Measurements from ENCODE around the gene MED25. TPM values are rescaled to one million over a fixed set of nuclear protein-coding genes. Genes with fewer than 3 reads are reported as not detected.

The MED25 gene
- polyA plus RNA-seq, 3 donors: 13.9 to 52.9 (median 18.5) TPM

DNA sequence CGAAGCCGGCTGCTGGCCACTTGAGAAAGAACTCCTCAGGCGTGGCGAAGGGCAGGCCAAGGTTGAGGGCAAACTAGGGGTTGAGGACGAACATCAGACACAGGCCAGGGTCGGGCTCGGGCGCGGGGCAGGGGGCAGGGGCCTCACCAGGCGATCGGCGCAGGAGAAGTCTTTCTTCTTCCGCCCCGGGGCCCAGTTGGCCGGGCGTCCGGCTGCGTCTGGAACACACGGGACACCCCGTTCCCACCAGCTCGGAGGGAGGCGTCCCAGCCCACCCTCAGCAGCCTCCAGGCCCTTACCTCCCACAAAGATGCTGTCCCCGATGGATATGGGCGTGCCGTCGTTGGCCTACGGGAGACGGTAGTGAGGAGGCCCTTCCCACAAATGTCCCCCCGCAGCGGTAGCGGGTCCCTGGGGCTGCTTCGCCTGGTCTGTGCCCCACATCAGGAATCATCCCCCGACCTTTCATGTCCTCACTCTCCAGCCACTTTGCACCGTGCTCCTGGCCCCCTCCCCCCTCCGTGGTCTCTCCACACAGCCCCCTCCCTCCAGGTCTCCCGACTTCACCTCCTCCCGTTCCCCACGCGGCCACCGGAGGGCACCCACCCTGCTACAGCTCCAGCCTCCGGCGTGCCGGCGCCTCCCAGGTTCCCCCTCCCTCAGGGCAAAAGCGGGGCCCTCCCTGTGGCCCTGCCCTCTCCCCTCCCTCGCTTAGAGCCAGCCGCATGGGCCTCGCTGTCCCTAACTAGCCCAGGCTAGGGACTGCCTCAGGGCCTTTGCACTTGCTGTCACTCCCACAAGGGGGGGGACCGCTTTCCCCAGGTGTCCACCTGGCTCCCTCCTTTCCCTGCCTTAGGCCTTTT lies 44.5 kb downstream of the MED25 start:
- intact Hi-C loops (cut with micrococcal nuclease): no loop called here
- no peak overlapping the region for H3K9ac ChIP-seq (ENCODE audit: insufficient read depth, low read length, poor library complexity, severe bottlenecking)
- no peak overlapping the region for H3K4me3 Mint-ChIP-seq

DNA sequence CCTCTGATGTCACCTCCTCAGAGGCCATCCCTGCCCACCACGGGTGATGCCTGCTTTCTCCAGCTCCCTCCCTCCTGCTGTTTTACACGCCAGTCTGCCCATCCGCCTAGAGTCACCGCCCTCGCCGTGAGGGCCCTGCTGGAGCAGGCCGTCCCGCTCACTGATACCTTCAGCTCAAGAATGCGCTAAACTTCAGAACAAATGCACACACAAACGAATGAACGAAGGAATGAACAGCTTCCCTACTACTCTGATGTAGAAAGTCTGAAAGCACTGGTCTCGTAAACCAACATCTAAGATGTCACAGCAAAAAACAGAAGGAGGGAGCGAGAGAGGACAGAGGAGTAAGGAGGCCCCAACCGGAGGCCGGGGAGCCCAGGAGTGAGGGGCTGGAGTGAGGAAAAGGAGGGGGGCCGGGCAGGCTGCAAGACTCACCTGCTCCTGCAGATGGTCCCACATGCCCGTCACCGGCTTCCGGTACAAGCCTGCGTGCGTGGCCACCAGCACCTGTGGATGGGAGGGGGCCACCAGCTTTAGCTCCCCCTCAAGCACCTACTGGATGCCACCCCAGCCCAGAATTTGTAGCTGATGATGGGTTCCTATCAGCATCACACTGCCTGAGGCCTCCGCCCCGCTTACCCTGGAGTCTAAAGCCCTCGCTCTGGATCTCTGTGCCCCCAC lies 45.3 kb downstream of the MED25 start:
- Mint-ChIP-seq H3K27ac (peak overlapping the region in 3 of 7 donors; percentile 14 to 77 (median 37)), H3K36me3 (peaks cover 40 to 67% of the 10 kb centered on the region in 2 donors), H3K9me3 (no peaks in the 10 kb centered on the region), H3K27me3 (ENCODE audit: low read depth in 3 of 3) (no peaks in the 10 kb centered on the region), H3K4me3 (no peak overlapping the region), H3K4me1 (peaks cover 36% of the 10 kb centered on the region)
- Histone ChIP-seq H3K4me3 (replicated peaks in 1 of 3; ENCODE audit: low read depth in 2 of 3, low read length in 3 of 3) (no peak overlapping the region), H2AFZ (ENCODE audit: insufficient read depth, low read depth, low read length, poor library complexity, severe bottlenecking) (no peak overlapping the region), H3K9ac (ENCODE audit: insufficient read depth, low read length, poor library complexity, severe bottlenecking) (no peak overlapping the region), H3K27ac (ENCODE audit: low read depth in 1 of 2, low read length in 2 of 2) (no peak overlapping the region), H3K79me2 (ENCODE audit: insufficient read depth, low read length) (peaks cover 42% of the 10 kb centered on the region), H3K4me2 (replicated peaks; ENCODE audit: extremely low read depth, low read length, poor library complexity, severe bottlenecking) (no peak overlapping the region), H3K36me3 (replicated peaks in 1 of 2; ENCODE audit: control insufficient read depth in 1 of 2, insufficient read depth in 2 of 2, low read length in 2 of 2) (peaks cover 49 to 58% of the 10 kb centered on the region in 2 donors), H3K9me3 (replicated peaks in 1 of 2; ENCODE audit: control insufficient read depth in 1 of 2, insufficient read depth in 1 of 2, low read length in 2 of 2) (no peaks in the 10 kb centered on the region), H3K4me1 (ENCODE audit: control insufficient read depth in 1 of 2, insufficient read depth in 2 of 2, low read length in 2 of 2) (peaks cover 32 to 36% of the 10 kb centered on the region in 2 donors), H3K27me3 (ENCODE audit: control insufficient read depth in 2 of 2, insufficient read depth in 2 of 2, low read length in 2 of 2) (no peaks in the 10 kb centered on the region), H4K20me1 (ENCODE audit: insufficient read depth, low read length) (peaks cover 65% of the 10 kb centered on the region)
- DNase-seq: no peak
- intact Hi-C loops (cut with micrococcal nuclease): no loop called here
- 97% methylated on average over 19 of the region's 24 CpGs for WGBS (ENCODE audit: insufficient coverage)
- TF ChIP-seq, protein P1, sequence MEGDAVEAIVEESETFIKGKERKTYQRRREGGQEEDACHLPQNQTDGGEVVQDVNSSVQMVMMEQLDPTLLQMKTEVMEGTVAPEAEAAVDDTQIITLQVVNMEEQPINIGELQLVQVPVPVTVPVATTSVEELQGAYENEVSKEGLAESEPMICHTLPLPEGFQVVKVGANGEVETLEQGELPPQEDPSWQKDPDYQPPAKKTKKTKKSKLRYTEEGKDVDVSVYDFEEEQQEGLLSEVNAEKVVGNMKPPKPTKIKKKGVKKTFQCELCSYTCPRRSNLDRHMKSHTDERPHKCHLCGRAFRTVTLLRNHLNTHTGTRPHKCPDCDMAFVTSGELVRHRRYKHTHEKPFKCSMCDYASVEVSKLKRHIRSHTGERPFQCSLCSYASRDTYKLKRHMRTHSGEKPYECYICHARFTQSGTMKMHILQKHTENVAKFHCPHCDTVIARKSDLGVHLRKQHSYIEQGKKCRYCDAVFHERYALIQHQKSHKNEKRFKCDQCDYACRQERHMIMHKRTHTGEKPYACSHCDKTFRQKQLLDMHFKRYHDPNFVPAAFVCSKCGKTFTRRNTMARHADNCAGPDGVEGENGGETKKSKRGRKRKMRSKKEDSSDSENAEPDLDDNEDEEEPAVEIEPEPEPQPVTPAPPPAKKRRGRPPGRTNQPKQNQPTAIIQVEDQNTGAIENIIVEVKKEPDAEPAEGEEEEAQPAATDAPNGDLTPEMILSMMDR (IDR thresholded peaks at IDR 0.05): no peak

More for the DNA sequence above, 44.5 kb downstream of the MED25 start:
- no peaks in the 10 kb centered on the region for H3K27me3 Mint-ChIP-seq (ENCODE audit: low read depth in 3 of 3)
- H3K9me3 Mint-ChIP-seq: no peaks in the 10 kb centered on the region
- H3K36me3 Mint-ChIP-seq: peaks cover 45 to 74% of the 10 kb centered on the region in 2 donors
- DNase-seq: no peak
- no peak overlapping the region for H2AFZ ChIP-seq (ENCODE audit: insufficient read depth, low read depth, low read length, poor library complexity, severe bottlenecking)
- no peaks in the 10 kb centered on the region for H3K9me3 ChIP-seq (replicated peaks in 1 of 2; ENCODE audit: control insufficient read depth in 1 of 2, insufficient read depth in 1 of 2, low read length in 2 of 2)
- peaks cover 42% of the 10 kb centered on the region for H3K79me2 ChIP-seq (ENCODE audit: insufficient read depth, low read length)
- TF ChIP-seq, protein P1 (IDR thresholded peaks at IDR 0.05): peak; percentile 12
- 84% methylated on average over 39 of the region's 49 CpGs for WGBS (ENCODE audit: insufficient coverage)
- peaks cover 24 to 29% of the 10 kb centered on the region in 2 donors for H3K4me1 ChIP-seq (ENCODE audit: control insufficient read depth in 1 of 2, insufficient read depth in 2 of 2, low read length in 2 of 2)
- peaks cover 73% of the 10 kb centered on the region for H4K20me1 ChIP-seq (ENCODE audit: insufficient read depth, low read length)
- no peak overlapping the region for H3K4me2 ChIP-seq (replicated peaks; ENCODE audit: extremely low read depth, low read length, poor library complexity, severe bottlenecking)
- H3K27ac Mint-ChIP-seq: peak overlapping the region in 2 of 7 donors; percentile 37 to 77
- H3K4me3 ChIP-seq (replicated peaks in 1 of 3; ENCODE audit: low read depth in 2 of 3, low read length in 3 of 3): no peak overlapping the region
- H3K27ac ChIP-seq (ENCODE audit: low read depth in 1 of 2, low read length in 2 of 2): no peak overlapping the region
- peaks cover 54 to 66% of the 10 kb centered on the region in 2 donors for H3K36me3 ChIP-seq (replicated peaks in 1 of 2; ENCODE audit: control insufficient read depth in 1 of 2, insufficient read depth in 2 of 2, low read length in 2 of 2)
- peaks cover 30% of the 10 kb centered on the region for H3K4me1 Mint-ChIP-seq
- H3K27me3 ChIP-seq (ENCODE audit: control insufficient read depth in 2 of 2, insufficient read depth in 2 of 2, low read length in 2 of 2): no peaks in the 10 kb centered on the region
